MM.1S (cell line): ENCODE measurements around the gene RPS6KA2.

Source experiments
- DNase-seq: peaks from one replicate; pipeline ENCODE4 v3.0.0-alpha.2; 2015
- H2AFZ ChIP-seq: fragments of 300-600 bp; sonication (generic); 2 replicates; pipeline ENCODE4 v1.6.0; 2016; ENCODE audit warnings: antibody characterized with exemption, low read length
- H3F3A ChIP-seq: fragments of 300-600 bp; sonication (generic); 2 replicates; pipeline ENCODE4 v1.6.1; 2016; ENCODE audit warnings: mild to moderate bottlenecking, antibody characterized with exemption, low read length, moderate library complexity, mixed read lengths; ENCODE audit not compliant: insufficient read depth
- H3K27ac ChIP-seq: fragments of 300-600 bp; sonication (generic); 2 replicates; pipeline ENCODE4 v1.5.1; 2016; ENCODE audit warnings: mild to moderate bottlenecking, low read length
- H3K27me3 ChIP-seq: fragments of 300-600 bp; sonication (generic); replicated peaks from 2 replicates; pipeline ENCODE4 v1.6.0; 2016; ENCODE audit warnings: low read length; ENCODE audit not compliant: insufficient read depth
- H3K36me3 ChIP-seq: fragments of 300-600 bp; sonication (generic); replicated peaks from 2 replicates; pipeline ENCODE4 v1.6.1; 2016; ENCODE audit warnings: mild to moderate bottlenecking, low read length, mixed read lengths; ENCODE audit not compliant: insufficient read depth
- H3K4me1 ChIP-seq: fragments of 300-600 bp; sonication (generic); 2 replicates; pipeline ENCODE4 v1.6.1; 2016; ENCODE audit warnings: low read length, mixed read lengths
- H3K4me2 ChIP-seq: fragments of 300-600 bp; sonication (generic); 2 replicates; pipeline ENCODE4 v1.6.0; 2016; ENCODE audit warnings: low read depth, low read length
- H3K4me3 ChIP-seq: fragments of 300-600 bp; sonication (generic); 2 replicates; pipeline ENCODE4 v1.5.1; 2016; ENCODE audit warnings: low read length, mixed read lengths
- H3K79me2 ChIP-seq: fragments of 300-600 bp; sonication (generic); 2 replicates; pipeline ENCODE4 v1.6.1; 2016; ENCODE audit warnings: mixed run types, low read length, mixed read lengths
- H3K9ac ChIP-seq: fragments of 300-600 bp; sonication (generic); 2 replicates; pipeline ENCODE4 v1.6.1; 2016; ENCODE audit warnings: low read length, mixed read lengths
- H3K9me2 ChIP-seq: fragments of 300-600 bp; sonication (generic); replicated peaks from 2 replicates; pipeline ENCODE4 v1.6.1; 2016; ENCODE audit warnings: mild to moderate bottlenecking, low read length, mixed read lengths; ENCODE audit not compliant: insufficient read depth
- H3K9me3 ChIP-seq: fragments of 300-600 bp; sonication (generic); replicated peaks from 2 replicates; pipeline ENCODE4 v1.6.1; 2016; ENCODE audit warnings: mild to moderate bottlenecking, low read length, mixed read lengths; ENCODE audit not compliant: insufficient read depth
- H4K20me1 ChIP-seq: fragments of 300-600 bp; sonication (generic); 2 replicates; pipeline ENCODE4 v1.6.1; 2016; ENCODE audit warnings: mild to moderate bottlenecking, low read length, moderate library complexity, mixed read lengths; ENCODE audit not compliant: insufficient read depth
- EZH2 ChIP-seq: fragments of 300-600 bp; sonication (generic); optimal IDR thresholded peaks from 2 replicates; pipeline ENCODE3; 2017; ENCODE audit warnings: low read depth, mild to moderate bottlenecking, antibody characterized with exemption, low read length, mixed read lengths
- EZH2phosphoT487 ChIP-seq: fragments of 300-600 bp; sonication (generic); IDR thresholded peaks from 2 replicates; pipeline ENCODE4 v1.6.1; 2018; ENCODE audit warnings: antibody characterized with exemption, low read length
- TF ChIP-seq, protein P1 (sequence below): fragments of 300-600 bp; sonication (generic); IDR thresholded peaks from 2 replicates; pipeline ENCODE4 v1.5.1; 2016; ENCODE audit warnings: antibody characterized with exemption, low read length, mixed read lengths

RPS6KA2 gene

GRCh38 chr6:166626177-166627032 is 646 bp downstream of the RPS6KA2 start:
- TF ChIP-seq EZH2, result no peak
- no peak for TF ChIP-seq EZH2phosphoT487
- TF ChIP-seq, protein P1, sequence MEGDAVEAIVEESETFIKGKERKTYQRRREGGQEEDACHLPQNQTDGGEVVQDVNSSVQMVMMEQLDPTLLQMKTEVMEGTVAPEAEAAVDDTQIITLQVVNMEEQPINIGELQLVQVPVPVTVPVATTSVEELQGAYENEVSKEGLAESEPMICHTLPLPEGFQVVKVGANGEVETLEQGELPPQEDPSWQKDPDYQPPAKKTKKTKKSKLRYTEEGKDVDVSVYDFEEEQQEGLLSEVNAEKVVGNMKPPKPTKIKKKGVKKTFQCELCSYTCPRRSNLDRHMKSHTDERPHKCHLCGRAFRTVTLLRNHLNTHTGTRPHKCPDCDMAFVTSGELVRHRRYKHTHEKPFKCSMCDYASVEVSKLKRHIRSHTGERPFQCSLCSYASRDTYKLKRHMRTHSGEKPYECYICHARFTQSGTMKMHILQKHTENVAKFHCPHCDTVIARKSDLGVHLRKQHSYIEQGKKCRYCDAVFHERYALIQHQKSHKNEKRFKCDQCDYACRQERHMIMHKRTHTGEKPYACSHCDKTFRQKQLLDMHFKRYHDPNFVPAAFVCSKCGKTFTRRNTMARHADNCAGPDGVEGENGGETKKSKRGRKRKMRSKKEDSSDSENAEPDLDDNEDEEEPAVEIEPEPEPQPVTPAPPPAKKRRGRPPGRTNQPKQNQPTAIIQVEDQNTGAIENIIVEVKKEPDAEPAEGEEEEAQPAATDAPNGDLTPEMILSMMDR, result no peak
- Histone ChIP-seq H3F3A (peaks cover 16% of the 10 kb centered on the region), H4K20me1 (no peaks in the 10 kb centered on the region), H2AFZ (peak overlapping the region; percentile 74), H3K27ac (no peak overlapping the region), H3K9ac (peak overlapping the region; percentile 62), H3K4me2 (peak overlapping the region; percentile 86), H3K9me2 (no peaks in the 10 kb centered on the region), H3K79me2 (no peaks in the 10 kb centered on the region), H3K4me3 (peak overlapping the region; percentile 74), H3K36me3 (no peaks in the 10 kb centered on the region), H3K4me1 (peaks cover 26% of the 10 kb centered on the region), H3K27me3 (no peaks in the 10 kb centered on the region), H3K9me3 (no peaks in the 10 kb centered on the region)
- peak; percentile 44 for DNase-seq

DNA sequence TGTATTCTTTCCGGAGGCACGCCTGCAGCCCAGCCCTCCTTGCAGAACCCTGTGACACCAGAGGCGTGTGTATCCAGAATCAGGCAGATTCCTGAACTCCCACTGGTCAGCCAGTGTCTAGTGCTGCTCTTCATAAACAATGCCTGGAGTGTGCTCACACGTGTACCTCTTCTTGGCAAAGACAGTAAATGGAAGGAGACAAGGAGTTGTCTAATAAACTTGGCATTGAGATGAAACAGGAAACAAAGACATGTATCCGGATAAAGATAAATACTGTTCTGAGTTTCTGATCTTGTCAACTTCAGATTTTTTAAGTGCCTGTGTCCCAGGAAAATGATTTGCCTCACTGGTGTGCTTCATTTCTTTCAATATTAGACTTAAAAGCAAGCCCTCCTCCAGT is 1.7 kb downstream of the RPS6KA2 start:
- Histone ChIP-seq H2AFZ (no peak overlapping the region), H3K36me3 (no peaks in the 10 kb centered on the region), H3K9me3 (no peaks in the 10 kb centered on the region), H3K27ac (no peak overlapping the region), H3K9me2 (no peaks in the 10 kb centered on the region), H3K4me3 (no peak overlapping the region), H3K4me1 (peaks cover 17% of the 10 kb centered on the region), H4K20me1 (no peaks in the 10 kb centered on the region), H3F3A (peaks cover 6% of the 10 kb centered on the region), H3K79me2 (no peaks in the 10 kb centered on the region), H3K9ac (no peak overlapping the region), H3K27me3 (no peaks in the 10 kb centered on the region), H3K4me2 (no peak overlapping the region)
- no peak for DNase-seq
- TF ChIP-seq EZH2phosphoT487 (no peak), EZH2 (no peak)
- TF ChIP-seq, protein P1, result no peak

DNA sequence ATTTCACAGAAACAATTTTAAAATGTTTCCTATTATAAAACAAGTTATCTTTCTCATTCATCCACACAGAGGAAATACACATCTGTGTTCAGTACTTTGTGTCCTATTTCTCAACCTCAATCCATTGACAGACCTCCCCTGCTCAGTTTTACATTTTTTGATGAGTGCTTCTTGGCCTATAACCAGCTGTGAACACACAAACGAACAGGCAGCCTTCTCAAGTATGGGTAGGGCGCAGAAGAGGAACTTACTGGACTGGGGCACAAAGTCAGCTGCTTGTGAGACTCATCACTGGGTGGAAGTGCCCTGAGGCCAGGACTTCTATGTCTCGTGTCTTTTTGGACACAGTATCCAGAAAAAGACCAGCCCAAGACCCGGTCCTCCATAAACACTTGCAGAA is 2.8 kb downstream of the RPS6KA2 start:
- no peak overlapping the region for H3K9ac ChIP-seq
- peaks cover 7% of the 10 kb centered on the region for H3K4me1 ChIP-seq
- H3K4me3 ChIP-seq, result no peak overlapping the region
- no peaks in the 10 kb centered on the region for H3K36me3 ChIP-seq
- no peaks in the 10 kb centered on the region for H3K9me3 ChIP-seq
- peaks cover 6% of the 10 kb centered on the region for H3F3A ChIP-seq
- H3K27me3 ChIP-seq, result no peaks in the 10 kb centered on the region
- no peaks in the 10 kb centered on the region for H3K9me2 ChIP-seq
- H3K79me2 ChIP-seq, result no peaks in the 10 kb centered on the region
- H2AFZ ChIP-seq, result no peak overlapping the region
- no peak overlapping the region for H3K4me2 ChIP-seq
- no peak for TF ChIP-seq EZH2
- TF ChIP-seq, protein P1, result no peak
- TF ChIP-seq EZH2phosphoT487, result no peak
- H4K20me1 ChIP-seq, result no peaks in the 10 kb centered on the region
- H3K27ac ChIP-seq, result no peak overlapping the region
- no peak for DNase-seq
